Right ventricle myocardium inferior (tissue), 1 donor: Measurements from ENCODE around the gene SMPD2. TPM values are rescaled to one million over a fixed set of nuclear protein-coding genes. Genes with fewer than 3 reads are reported as not detected.

Experiments
- ATAC-seq: fragments of 200-7000 bp; cut with Tn5 transposase; one replicate; pipeline ENCODE4 v1.9.1; 2020; ENCODE audit warnings: mild to moderate bottlenecking, moderate library complexity
- DNase-seq: peaks from one replicate; pipeline ENCODE4 v3.0.0; 2021; ENCODE audit errors: missing footprints
- intact Hi-C: fragments of 100-400 bp; cut with DNase I; formaldehyde crosslinking; loops from one replicate; pipeline ENCODE4 v1.11.0; 2022
- total RNA-seq: library from RNA; stranded (reverse); fragmentation: NEBNext Ultra II Directional; extraction: Animal tissue kit (Norgen Biotek cat#: 25700); gene quantifications from one replicate; pipeline ENCODE4 v1.2.1, GENCODE V29; 2021
- donor health status: DM: no; HTN: yes; CAD: no; lungs with severe emphysema.

SMPD2 gene
- total RNA-seq, 1 donor from 2014 or later = 4.4 TPM

- intact Hi-C loops = loop anchor here (5.0 kb wide), 1 partner anchor 39 kb away; the partner anchor contains the start of gene ZBTB24
- ATAC-seq (no peak), DNase-seq (no peak)
These were observed 3.0 kb downstream of the SMPD2 start for GRCh38 chr6:109443425-109443950.

GRCh38 chr6:109445382-109445781, 4.9 kb downstream of the SMPD2 start:
- no peak for DNase-seq

GRCh38 chr6:109446072-109446471, 5.5 kb downstream of the SMPD2 start:
- DNase-seq (no peak), ATAC-seq (no peak)
- intact Hi-C loops = no loop called here

More at GRCh38 chr6:109445382-109445781, 4.9 kb downstream of the SMPD2 start:
- ATAC-seq = no peak
- intact Hi-C loops = no loop called here

GRCh38 chr6:109446541-109446940, 6.0 kb downstream of the SMPD2 start:
- ATAC-seq (no peak), DNase-seq (no peak)
- intact Hi-C loops = no loop called here

- DNase-seq = no peak
- ATAC-seq = no peak
- intact Hi-C loops = no loop called here
These were observed 6.6 kb downstream of the SMPD2 start for GRCh38 chr6:109447087-109447486.

GRCh38 chr6:109447878-109448555, 7.5 kb downstream of the SMPD2 start:
- DNase-seq = no peak
- intact Hi-C loops = no loop called here
- ATAC-seq = no peak

GRCh38 chr6:109448615-109449014, 8.1 kb downstream of the SMPD2 start:
- intact Hi-C loops = no loop called here
- DNase-seq (no peak), ATAC-seq (no peak)

- intact Hi-C loops = no loop called here
- ATAC-seq = no peak
- DNase-seq = no peak
These were observed 8.7 kb downstream of the SMPD2 start for GRCh38 chr6:109449064-109449794.

GRCh38 chr6:109449795-109450673, 9.5 kb downstream of the SMPD2 start:
- no peak for DNase-seq
- ATAC-seq = no peak
- intact Hi-C loops = no loop called here

GRCh38 chr6:109450801-109451200, 10.3 kb downstream of the SMPD2 start:
- intact Hi-C loops = no loop called here
- DNase-seq = no peak
- no peak for ATAC-seq

GRCh38 chr6:109451376-109451775, 10.9 kb downstream of the SMPD2 start:
- DNase-seq (no peak), ATAC-seq (no peak)
- intact Hi-C loops = no loop called here

- ATAC-seq = no peak
- no peak for DNase-seq
- intact Hi-C loops = no loop called here
These were observed 11.7 kb downstream of the SMPD2 start for GRCh38 chr6:109452181-109452580.

GRCh38 chr6:109453156-109453555, 12.6 kb downstream of the SMPD2 start:
- intact Hi-C loops = no loop called here
- ATAC-seq (no peak), DNase-seq (no peak)

- intact Hi-C loops = loop anchor here (2.0 kb wide), 1 partner anchor 13 kb away; the partner anchor contains the start of genes PPIL6 and SMPD2
- ATAC-seq (no peak), DNase-seq (no peak)
These were observed 13.3 kb downstream of the SMPD2 start for GRCh38 chr6:109453594-109454495.

GRCh38 chr6:109454496-109455436, 14.2 kb downstream of the SMPD2 start:
- DNase-seq (peak; percentile 81), ATAC-seq (peak; percentile 14)
- intact Hi-C loops = loop anchor here (2.0 kb wide), 1 partner anchor 14 kb away; the partner anchor contains the start of genes PPIL6 and SMPD2

- intact Hi-C loops = loop anchor here (2.0 kb wide), 1 partner anchor 15 kb away; the partner anchor contains the start of genes PPIL6 and SMPD2
These were observed 15.1 kb downstream of the SMPD2 start, which contains the start of gene MICAL1 for GRCh38 chr6:109455437-109456110. MICAL1 (minus strand) TSS chr6:109455772; CDS start chr6:109454196, 1,576 bp downstream.

More at GRCh38 chr6:109455437-109456110, 15.1 kb downstream of the SMPD2 start, which contains the start of gene MICAL1:
- ATAC-seq (peak; percentile 80), DNase-seq (peak; percentile 90)
